Keratinocyte (primary cell): Measurements from ENCODE around the gene CMIP. TPM values are rescaled to one million over a fixed set of nuclear protein-coding genes. Genes with fewer than 3 reads are reported as not detected.

Experiments
- DNase-seq: peaks from one replicate; pipeline ENCODE4 v3.0.0-alpha.2; 2011; ENCODE audit warnings: low read depth, missing footprints, low spot score
- FAIRE-seq: peaks from 2 replicates; lab custom pipeline; 2011; peaks lifted over from hg19 to GRCh38; lab: Jason Lieb, UNC
- H2AFZ ChIP-seq: 2 replicates; pipeline ENCODE4 v1.6.0; 2012; ENCODE audit warnings: low read length, control low read depth, inconsistent platforms; ENCODE audit not compliant: control insufficient read depth
- H3K27ac ChIP-seq: 2 replicates; pipeline ENCODE4 v1.5.1; 2011; ENCODE audit warnings: low read length; ENCODE audit not compliant: control insufficient read depth, insufficient read depth
- H3K27me3 ChIP-seq: 3 replicates; pipeline ENCODE4 v1.6.0; 2011; ENCODE audit warnings: low read length; ENCODE audit not compliant: control insufficient read depth, insufficient read depth; ENCODE audit errors: extremely low read depth
- H3K36me3 ChIP-seq, 2 experiments: 2 replicates in 1 of 2; 3 replicates in 1 of 2; pipeline ENCODE4 v1.5.1; 2011; ENCODE audit warnings: low read length in 2 of 2, mild to moderate bottlenecking in 1 of 2; ENCODE audit not compliant: control insufficient read depth in 2 of 2, insufficient read depth in 2 of 2; ENCODE audit errors: extremely low read depth in 1 of 2
- H3K4me1 ChIP-seq: 3 replicates; pipeline ENCODE4 v1.5.1; 2011; ENCODE audit warnings: low read length; ENCODE audit not compliant: control insufficient read depth, insufficient read depth; ENCODE audit errors: extremely low read depth
- H3K4me2 ChIP-seq: 3 replicates; pipeline ENCODE4 v1.6.0; 2011; ENCODE audit warnings: low read depth, low read length; ENCODE audit not compliant: control insufficient read depth, insufficient read depth; ENCODE audit errors: extremely low read depth
- H3K4me3 ChIP-seq, 3 experiments: fragments of 200-600 bp in 1 of 3; sonication (generic) in 1 of 3; 2 replicates in 2 of 3; 3 replicates in 1 of 3; pipeline ENCODE4 v1.5.1; 2011 to 2016; ENCODE audit warnings: low read length in 3 of 3, mild to moderate bottlenecking in 3 of 3, control low read depth in 2 of 3, inconsistent platforms in 1 of 3, low read depth in 1 of 3, mixed read lengths in 1 of 3, mixed run types in 1 of 3, moderate library complexity in 1 of 3; ENCODE audit not compliant: control insufficient read depth in 2 of 3, insufficient read depth in 2 of 3; ENCODE audit errors: extremely low read depth in 1 of 3
- H3K79me2 ChIP-seq: 2 replicates; pipeline ENCODE4 v1.6.0; 2012; ENCODE audit warnings: low read length; ENCODE audit not compliant: control insufficient read depth, insufficient read depth
- H3K9ac ChIP-seq: 3 replicates; pipeline ENCODE4 v1.6.0; 2011; ENCODE audit warnings: low read length; ENCODE audit not compliant: control insufficient read depth, insufficient read depth; ENCODE audit errors: extremely low read depth
- H3K9me1 ChIP-seq: 3 replicates; pipeline ENCODE4 v1.6.0; 2011; ENCODE audit warnings: low read length; ENCODE audit not compliant: control insufficient read depth, insufficient read depth; ENCODE audit errors: extremely low read depth
- H3K9me3 ChIP-seq: 2 replicates; pipeline ENCODE4 v1.5.1; 2012; ENCODE audit warnings: low read depth, low read length; ENCODE audit not compliant: control insufficient read depth
- H4K20me1 ChIP-seq: 3 replicates; pipeline ENCODE4 v1.6.0; 2011; ENCODE audit warnings: low read length; ENCODE audit not compliant: control insufficient read depth, insufficient read depth; ENCODE audit errors: extremely low read depth
- EZH2 ChIP-seq: IDR thresholded peaks from one replicate; pipeline ENCODE4 v1.6.1; 2012; ENCODE audit warnings: inconsistent platforms, mild to moderate bottlenecking, low read length, moderate library complexity
- dilution Hi-C: fragments of 300-500 bp; cut with MboI; formaldehyde crosslinking; loops from one replicate; pipeline ENCODE4 v1.7.0; 2020; ENCODE audit warnings: low sequenced_read_pairs; ENCODE audit not compliant: extremely low pct_ligation_motif_present
- polyA plus RNA-seq, 5 experiments: library from polyadenylated mRNA; depleted of rRNA in 3 of 5; stranded (reverse) in 3 of 5; stranded (forward) in 1 of 5; unstranded in 1 of 5; fragments of >200 nt; gene quantifications; 1 replicate in 1 of 5; 2 replicates in 3 of 5; 3 replicates in 1 of 5; pipeline versions ENCODE4 v1.2.1 to v1.2.3, GENCODE V29; 2011 to 2012; ENCODE audit warnings: missing spikeins in 2 of 5, low read depth in 1 of 5, low replicate concordance in 1 of 5
- TF ChIP-seq, protein P1 (sequence below), 3 experiments: IDR thresholded peaks in 1 of 3; conservative IDR thresholded peaks in 1 of 3; optimal IDR thresholded peaks in 1 of 3; 2 replicates in 2 of 3; 3 replicates in 1 of 3; pipeline versions ENCODE3 to v1.5.1; 2011; ENCODE audit warnings: low read length in 3 of 3, mild to moderate bottlenecking in 3 of 3, moderate library complexity in 2 of 3, control low read depth in 1 of 3, inconsistent platforms in 1 of 3; ENCODE audit not compliant: insufficient read depth in 2 of 3; ENCODE audit errors: extremely low read depth in 1 of 3

CMIP gene
- polyA plus RNA-seq, 1 donor (not counting 4 experiments of a cell fraction or from before 2014, with no cell fraction given): 5.0 TPM

- H2AFZ ChIP-seq: no peak overlapping the region
- H3K9ac ChIP-seq: no peak overlapping the region
- H3K27ac ChIP-seq: no peak overlapping the region
- H3K27me3 ChIP-seq: no peaks in the 10 kb centered on the region
- H3K9me3 ChIP-seq: no peaks in the 10 kb centered on the region
- H4K20me1 ChIP-seq: no peaks in the 10 kb centered on the region
- peaks cover 61% of the 10 kb centered on the region for H3K4me1 ChIP-seq
- peaks cover 89% of the 10 kb centered on the region for H3K79me2 ChIP-seq
- dilution Hi-C loops: no loop called here
- TF ChIP-seq EZH2: no peak
- TF ChIP-seq, protein P1, sequence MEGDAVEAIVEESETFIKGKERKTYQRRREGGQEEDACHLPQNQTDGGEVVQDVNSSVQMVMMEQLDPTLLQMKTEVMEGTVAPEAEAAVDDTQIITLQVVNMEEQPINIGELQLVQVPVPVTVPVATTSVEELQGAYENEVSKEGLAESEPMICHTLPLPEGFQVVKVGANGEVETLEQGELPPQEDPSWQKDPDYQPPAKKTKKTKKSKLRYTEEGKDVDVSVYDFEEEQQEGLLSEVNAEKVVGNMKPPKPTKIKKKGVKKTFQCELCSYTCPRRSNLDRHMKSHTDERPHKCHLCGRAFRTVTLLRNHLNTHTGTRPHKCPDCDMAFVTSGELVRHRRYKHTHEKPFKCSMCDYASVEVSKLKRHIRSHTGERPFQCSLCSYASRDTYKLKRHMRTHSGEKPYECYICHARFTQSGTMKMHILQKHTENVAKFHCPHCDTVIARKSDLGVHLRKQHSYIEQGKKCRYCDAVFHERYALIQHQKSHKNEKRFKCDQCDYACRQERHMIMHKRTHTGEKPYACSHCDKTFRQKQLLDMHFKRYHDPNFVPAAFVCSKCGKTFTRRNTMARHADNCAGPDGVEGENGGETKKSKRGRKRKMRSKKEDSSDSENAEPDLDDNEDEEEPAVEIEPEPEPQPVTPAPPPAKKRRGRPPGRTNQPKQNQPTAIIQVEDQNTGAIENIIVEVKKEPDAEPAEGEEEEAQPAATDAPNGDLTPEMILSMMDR (optimal IDR thresholded peaks at IDR 0.05 in 1 of 3, IDR thresholded peaks at IDR 0.05 in 1 of 3, conservative IDR thresholded peaks at IDR 0.05 in 1 of 3; ENCODE audit: extremely low read depth in 1 of 3, insufficient read depth in 2 of 3, low read length in 3 of 3): no peak
- H3K9me1 ChIP-seq: peaks cover 10% of the 10 kb centered on the region
- no peak for DNase-seq
- peaks cover 9 to 20% of the 10 kb centered on the region in 2 experiments for H3K36me3 ChIP-seq
- no peak for FAIRE-seq
- H3K4me2 ChIP-seq: no peak overlapping the region
- H3K4me3 ChIP-seq: no peak overlapping the region
Measured at GRCh38 chr16:81498351-81498750, 53.7 kb downstream of the CMIP start.

DNA sequence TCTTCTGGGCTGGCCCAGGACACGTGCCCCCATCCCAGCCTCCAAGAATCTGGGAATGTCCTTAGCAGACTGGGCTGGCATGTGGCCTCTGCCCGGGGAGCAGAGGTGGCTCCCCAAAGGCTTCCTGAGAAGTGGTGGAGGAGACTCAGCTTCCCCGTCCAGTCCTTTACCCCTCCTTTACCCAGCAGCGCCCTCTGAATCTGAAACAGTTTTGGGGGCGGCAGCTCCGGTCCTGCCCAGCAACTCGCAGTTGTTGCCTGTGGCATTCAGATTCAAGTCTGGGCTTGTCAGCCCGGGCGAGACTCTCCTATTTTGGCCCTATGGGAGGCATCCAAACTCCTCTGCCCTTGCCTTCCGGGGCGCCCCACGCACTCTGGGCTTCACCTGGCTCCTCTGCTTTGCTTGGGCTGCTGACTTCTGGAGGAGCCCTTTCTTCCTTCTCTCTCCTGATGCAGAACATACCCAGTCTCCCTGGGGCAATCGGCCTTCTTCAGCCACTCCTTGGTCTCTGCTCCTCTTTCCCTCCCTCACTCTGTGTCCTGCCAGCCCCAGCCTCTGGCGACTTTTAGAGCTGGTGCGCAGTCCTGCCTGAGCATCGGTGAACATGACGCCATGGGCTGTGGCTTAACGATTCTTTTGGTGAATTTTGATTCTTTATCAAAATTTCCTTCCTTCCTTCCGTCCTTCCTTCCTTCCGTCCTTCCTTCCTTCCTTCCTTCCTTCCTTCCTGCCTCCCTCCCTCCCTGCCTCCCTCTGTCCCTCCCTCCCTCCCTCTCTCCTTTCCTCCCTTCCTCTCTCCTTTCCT, 55.2 kb downstream of the CMIP start:
- Histone ChIP-seq H3K4me2 (peak overlapping the region; percentile 82), H3K9me3 (no peaks in the 10 kb centered on the region), H2AFZ (no peak overlapping the region), H3K9me1 (peaks cover 5% of the 10 kb centered on the region), H3K27ac (peak overlapping the region; percentile 82), H3K4me3 (peak overlapping the region in 2 of 3 experiments; percentile 29 to 34), H3K4me1 (peaks cover 62% of the 10 kb centered on the region), H3K79me2 (peaks cover 95% of the 10 kb centered on the region), H3K9ac (peak overlapping the region; percentile 75), H3K36me3 (peaks cover 9 to 16% of the 10 kb centered on the region in 2 experiments), H3K27me3 (no peaks in the 10 kb centered on the region), H4K20me1 (no peaks in the 10 kb centered on the region)
- TF ChIP-seq EZH2: no peak
- TF ChIP-seq, protein P1 (optimal IDR thresholded peaks at IDR 0.05 in 1 of 3, IDR thresholded peaks at IDR 0.05 in 1 of 3, conservative IDR thresholded peaks at IDR 0.05 in 1 of 3; ENCODE audit: extremely low read depth in 1 of 3, insufficient read depth in 2 of 3, low read length in 3 of 3): no peak
- FAIRE-seq: no peak
- dilution Hi-C loops: no loop called here
- DNase-seq: peak; percentile 65
